ENCODE results near the gene C1orf94.
"Not testable (repeated sequence)": the region's sequence is repeated elsewhere in the genome, so short reads cannot be mapped to it uniquely, and the experiment has no call there.

Gene C1orf94

GRCh38 chr1:34164771-34165391 is 11.8 kb upstream of the C1orf94 start, which contains the start of gene CSMD2:
Gene CSMD2 (minus strand): TSS chr1:34165230. CDS start chr1:34165097, 133 bp downstream.
- peak in 57 of 58 donors; percentile 14 to 87 (median 70) for DNase-seq

GRCh38 chr1:34165422-34165921 is 11.2 kb upstream of the C1orf94 start:
- DNase-seq = peak in 7 of 58 donors; percentile 10 to 57 (median 28)

- peak in 45 of 58 donors; percentile 4 to 72 (median 39) for DNase-seq
These were observed 10.5 kb upstream of the C1orf94 start for GRCh38 chr1:34166191-34166624.

GRCh38 chr1:34166625-34167361 is 9.9 kb upstream of the C1orf94 start:
- DNase-seq = peak in 56 of 58 donors; percentile 16 to 89 (median 77)

GRCh38 chr1:34167389-34167788 is 9.3 kb upstream of the C1orf94 start:
- DNase-seq = peak in 3 of 58 donors; percentile 23 to 41 (median 38)

- no peak for DNase-seq
These were observed 963 bp upstream of the C1orf94 start for GRCh38 chr1:34175744-34176143.

GRCh38 chr1:34178072-34178471 is 1.4 kb downstream of the C1orf94 start:
- no peak for DNase-seq

GRCh38 chr1:34183381-34183780 is 6.7 kb downstream of the C1orf94 start:
- DNase-seq = not testable (repeated sequence)

GRCh38 chr1:34186741-34187494 is 10.2 kb downstream of the C1orf94 start:
- DNase-seq = no peak

GRCh38 chr1:34188418-34188817 is 11.7 kb downstream of the C1orf94 start:
- no peak for DNase-seq

GRCh38 chr1:34188985-34189384 is 12.3 kb downstream of the C1orf94 start:
- DNase-seq = no peak

- no peak for DNase-seq
These were observed 14.0 kb downstream of the C1orf94 start for GRCh38 chr1:34190692-34191091.

GRCh38 chr1:34192621-34193020 is 15.9 kb downstream of the C1orf94 start:
- no peak for DNase-seq

GRCh38 chr1:34199927-34200326 is 23.2 kb downstream of the C1orf94 start:
- DNase-seq = no peak

- DNase-seq = no peak
These were observed 36.0 kb downstream of the C1orf94 start for GRCh38 chr1:34212673-34213072.

- no peak for DNase-seq
These were observed 37.2 kb downstream of the C1orf94 start for GRCh38 chr1:34213956-34214355.

GRCh38 chr1:34231441-34231840 is 54.7 kb downstream of the C1orf94 start:
- no peak for DNase-seq

GRCh38 chr1:34235594-34235993 is 58.9 kb downstream of the C1orf94 start:
- no peak for DNase-seq

GRCh38 chr1:34236089-34236488 is 59.4 kb downstream of the C1orf94 start:
- DNase-seq = no peak

GRCh38 chr1:34237151-34237815 is 60.6 kb downstream of the C1orf94 start:
- no peak for DNase-seq

GRCh38 chr1:34245967-34246366 is 69.3 kb downstream of the C1orf94 start:
- no peak for DNase-seq

All from anterior cingulate cortex (tissue), 58 donors.